ENCODE results near the gene SSMEM1.
"Not testable (repeated sequence)": the region's sequence is repeated elsewhere in the genome, so short reads cannot be mapped to it uniquely, and the experiment has no call there.

The SSMEM1 gene

GRCh38 chr7:130249626-130250025, 42.0 kb downstream of the SSMEM1 start:
- DNase-seq (ENCODE audit: low spot score), result not testable (repeated sequence)

GRCh38 chr7:130254555-130254954, 46.9 kb downstream of the SSMEM1 start:
- DNase-seq (ENCODE audit: low spot score), result no peak

- DNase-seq (ENCODE audit: low spot score), result no peak
Observed at GRCh38 chr7:130256704-130257103, 49.0 kb downstream of the SSMEM1 start.

GRCh38 chr7:130258494-130259078, 50.9 kb downstream of the SSMEM1 start:
- no peak for DNase-seq (ENCODE audit: low spot score)

- DNase-seq (ENCODE audit: low spot score), result no peak
Observed at GRCh38 chr7:130262448-130262847, 54.8 kb downstream of the SSMEM1 start.

GRCh38 chr7:130263130-130263529, 55.5 kb downstream of the SSMEM1 start:
- DNase-seq (ENCODE audit: low spot score), result no peak

All from kidney capillary endothelial cell (primary cell).